Neural progenitor cell (in vitro differentiated cells): Measurements from ENCODE around the gene ARSB.

Experiments
- CTCF ChIP-seq: fragments of 200-600 bp; sonication (generic); IDR thresholded peaks from 2 replicates; pipeline ENCODE4 v1.5.1; 2017; ENCODE audit warnings: antibody characterized with exemption, mild to moderate bottlenecking
- EZH2phosphoT487 ChIP-seq: fragments of 200-600 bp; sonication (generic); IDR thresholded peaks from 2 replicates; pipeline ENCODE4 v1.6.1; 2017; ENCODE audit warnings: antibody characterized with exemption

- TF ChIP-seq CTCF (no peak), EZH2phosphoT487 (no peak)
Observed at GRCh38 chr5:78903353-78903752, 81.8 kb downstream of the ARSB start.
